Prostate gland (tissue), 2 donors: ENCODE measurements around the gene NAV2. TPM values are rescaled to one million over a fixed set of nuclear protein-coding genes. Genes with fewer than 3 reads are reported as not detected.

Experiments
- DNase-seq: peaks from one replicate; pipeline ENCODE4 v3.0.0-alpha.2; 2019; ENCODE audit warnings: low spot score
- H3K27ac ChIP-seq, 2 donors: fragments of 200-600 bp; sonication (generic); 2 replicates each; pipeline ENCODE4 v1.5.1; 2017 to 2019
- H3K27me3 ChIP-seq: fragments of 200-600 bp; sonication (generic); replicated peaks from 2 replicates; pipeline ENCODE4 v1.5.1; 2019; ENCODE audit not compliant: insufficient read depth
- H3K36me3 ChIP-seq, 2 donors: fragments of 200-600 bp; sonication (generic); 1 replicate in 1 of 2; 2 replicates in 1 of 2; pipeline versions ENCODE4 v1.5.1 to v1.8.1; 2017 to 2019
- H3K4me1 ChIP-seq: fragments of 200-600 bp; sonication (generic); replicated peaks from 2 replicates; pipeline ENCODE4 v1.5.1; 2019
- H3K4me3 ChIP-seq, 2 donors: fragments of 200-600 bp; sonication (generic); 2 replicates each; pipeline ENCODE4 v1.5.1; 2017 to 2019
- H3K9me3 ChIP-seq: fragments of 200-600 bp; sonication (generic); 2 replicates; pipeline ENCODE4 v1.5.1; 2017
- CTCF ChIP-seq, 4 experiments: fragments of 200-600 bp in 2 of 4; fragments of 450-650 bp in 2 of 4; sonication (generic) in 2 of 4; IDR thresholded peaks; 1 replicate in 3 of 4; 2 replicates in 1 of 4; pipeline ENCODE4 v1.5.1; 2016 to 2019; ENCODE audit warnings: antibody characterized with exemption in 4 of 4, mild to moderate bottlenecking in 2 of 4, moderate library complexity in 2 of 4
- POLR2A ChIP-seq: fragments of 450-650 bp; IDR thresholded peaks from one replicate; pipeline ENCODE4 v1.6.1; 2016; ENCODE audit warnings: antibody characterized with exemption, mild to moderate bottlenecking
- POLR2AphosphoS5 ChIP-seq: sonication (generic); formaldehyde crosslinking; IDR thresholded peaks from one replicate; pipeline ENCODE4 v1.6.1; 2017; ENCODE audit warnings: antibody characterized with exemption
- WGBS: methylation state at CpG from one replicate; pipeline ENCODE4 v1.1.5; 2018; 5-methylcytosine and 5-hydroxymethylcytosine counted together
- intact Hi-C: fragments of 100-400 bp; cut with DNase I; formaldehyde crosslinking; loops from one replicate; pipeline ENCODE4 v1.14.2; 2022
- total RNA-seq, 2 donors: library from RNA; depleted of rRNA; stranded (reverse); fragments of >200 nt; gene quantifications; one replicate each; pipeline ENCODE4 v1.1.0, GENCODE V29; 2016

Gene NAV2
- total RNA-seq, 2 donors from 2014 or later, result 17.1 to 26.6 TPM

GRCh38 chr11:19843079-19843478 is 130.4 kb downstream of the NAV2 start:
- intact Hi-C loops, result no loop called here
- H3K4me3 ChIP-seq, result no peak overlapping the region
- no peak overlapping the region for H3K27ac ChIP-seq
- no peaks in the 10 kb centered on the region for H3K9me3 ChIP-seq
- no peaks in the 10 kb centered on the region for H3K36me3 ChIP-seq
- no peaks in the 10 kb centered on the region for H3K27me3 ChIP-seq
- TF ChIP-seq POLR2A, result no peak
- TF ChIP-seq POLR2AphosphoS5, result no peak
- no peak for TF ChIP-seq CTCF (IDR thresholded peaks at IDR 0.05)
- 59% methylated on average over 2 of the region's 2 CpGs for WGBS
- H3K4me1 ChIP-seq, result no peaks in the 10 kb centered on the region
- no peak for DNase-seq

- Histone ChIP-seq H3K27ac (no peak overlapping the region), H3K9me3 (no peaks in the 10 kb centered on the region), H3K36me3 (no peaks in the 10 kb centered on the region), H3K4me3 (no peak overlapping the region), H3K4me1 (no peaks in the 10 kb centered on the region), H3K27me3 (no peaks in the 10 kb centered on the region)
- no peak for TF ChIP-seq POLR2AphosphoS5
- TF ChIP-seq POLR2A, result no peak
- no peak for TF ChIP-seq CTCF (IDR thresholded peaks at IDR 0.05)
- DNase-seq, result no peak
- intact Hi-C loops, result no loop called here
These were observed 131.4 kb downstream of the NAV2 start for GRCh38 chr11:19844012-19844411.

- Histone ChIP-seq H3K36me3 (no peaks in the 10 kb centered on the region), H3K27ac (no peak overlapping the region), H3K27me3 (no peaks in the 10 kb centered on the region), H3K4me3 (no peak overlapping the region), H3K9me3 (no peaks in the 10 kb centered on the region), H3K4me1 (no peaks in the 10 kb centered on the region)
- WGBS, result 91% methylated on average over 2 of the region's 2 CpGs
- no peak for DNase-seq
- intact Hi-C loops, result no loop called here
- TF ChIP-seq CTCF (IDR thresholded peaks at IDR 0.05) (no peak), POLR2AphosphoS5 (no peak), POLR2A (no peak)
These were observed 132.2 kb downstream of the NAV2 start for GRCh38 chr11:19844806-19845205.

GRCh38 chr11:19845626-19846025 is 133.0 kb downstream of the NAV2 start:
- no peak for DNase-seq
- Histone ChIP-seq H3K27me3 (no peaks in the 10 kb centered on the region), H3K4me3 (no peak overlapping the region), H3K9me3 (no peaks in the 10 kb centered on the region), H3K4me1 (no peaks in the 10 kb centered on the region), H3K27ac (no peak overlapping the region), H3K36me3 (no peaks in the 10 kb centered on the region)
- TF ChIP-seq POLR2A (no peak), POLR2AphosphoS5 (no peak), CTCF (IDR thresholded peaks at IDR 0.05) (no peak)
- intact Hi-C loops, result no loop called here

GRCh38 chr11:19846654-19847305 is 134.1 kb downstream of the NAV2 start:
- 89% methylated on average over 6 of the region's 6 CpGs for WGBS
- no peak overlapping the region for H3K4me3 ChIP-seq
- TF ChIP-seq CTCF (IDR thresholded peaks at IDR 0.05) (no peak), POLR2AphosphoS5 (no peak), POLR2A (no peak)
- no peaks in the 10 kb centered on the region for H3K36me3 ChIP-seq
- intact Hi-C loops, result no loop called here
- no peaks in the 10 kb centered on the region for H3K4me1 ChIP-seq
- no peak overlapping the region for H3K27ac ChIP-seq
- H3K9me3 ChIP-seq, result no peaks in the 10 kb centered on the region
- DNase-seq, result no peak
- H3K27me3 ChIP-seq, result no peaks in the 10 kb centered on the region
